CD4-positive, alpha-beta T cell treated with Interleukin-17A for 1 hour (primary cell): ENCODE measurements around the gene HJURP.

Experiments used
- DNase-seq: peaks from one replicate; pipeline ENCODE4 v3.0.0-alpha.2; 2020

The HJURP gene

DNA sequence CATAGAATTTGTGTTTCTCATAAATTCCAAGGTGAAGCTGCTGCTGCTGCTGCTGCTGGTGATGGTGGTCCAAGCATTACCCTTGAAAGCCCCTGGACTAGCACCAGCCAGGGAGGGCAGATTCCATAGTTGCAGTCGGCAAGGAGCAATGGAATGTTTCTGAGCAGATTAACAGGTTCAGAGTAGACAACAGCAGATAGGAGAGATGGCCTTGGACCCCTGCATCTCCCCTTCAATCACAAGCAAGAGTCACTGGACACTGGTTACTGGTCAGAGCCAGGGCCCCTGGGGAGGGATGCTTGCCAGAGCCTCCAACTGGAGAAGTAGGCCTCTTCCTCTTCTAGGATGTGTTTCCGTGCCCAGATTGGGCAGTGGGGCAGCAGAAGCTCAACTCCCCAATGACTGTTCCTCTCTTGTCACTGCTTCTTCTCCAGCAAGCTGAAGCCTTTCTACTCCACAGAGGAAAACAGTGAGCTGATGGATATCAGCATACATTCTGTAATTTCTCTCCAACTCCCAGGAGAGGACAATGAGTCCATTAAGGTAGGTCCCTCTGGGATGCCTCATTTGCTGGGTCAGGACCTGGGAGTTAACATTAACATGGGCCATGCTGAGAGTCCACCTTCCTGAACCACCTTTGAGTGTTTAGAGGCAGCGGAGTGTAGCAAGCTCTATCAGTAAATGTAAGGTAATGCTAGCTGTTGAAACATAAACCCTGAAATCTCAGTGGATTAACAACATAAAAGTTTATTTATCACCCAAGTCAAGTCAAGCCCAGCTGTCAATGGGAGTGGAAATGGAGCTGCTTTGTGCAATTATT is 40.9 kb downstream of the HJURP start:
- DNase-seq, result no peak

DNA sequence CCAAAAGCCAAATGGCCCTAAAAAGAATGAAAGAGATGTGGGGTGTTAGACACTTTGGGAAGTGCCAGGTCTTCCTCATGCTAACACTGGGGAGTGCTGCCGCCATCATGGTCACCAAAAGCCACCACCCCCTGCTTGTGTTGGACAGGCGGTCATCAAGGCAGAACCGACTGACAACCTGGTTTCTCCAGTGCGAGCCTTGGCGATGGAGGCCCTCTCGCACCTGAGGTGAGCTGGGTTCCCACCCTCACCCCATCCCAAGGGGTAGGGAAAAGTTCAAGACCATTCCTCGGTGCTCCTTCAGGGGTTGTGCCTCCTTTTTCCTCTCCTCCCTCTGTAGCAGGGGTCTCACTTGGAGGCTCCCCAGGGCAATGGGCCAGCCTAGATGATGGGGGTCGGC is 42.6 kb downstream of the HJURP start:
- no peak for DNase-seq

DNA sequence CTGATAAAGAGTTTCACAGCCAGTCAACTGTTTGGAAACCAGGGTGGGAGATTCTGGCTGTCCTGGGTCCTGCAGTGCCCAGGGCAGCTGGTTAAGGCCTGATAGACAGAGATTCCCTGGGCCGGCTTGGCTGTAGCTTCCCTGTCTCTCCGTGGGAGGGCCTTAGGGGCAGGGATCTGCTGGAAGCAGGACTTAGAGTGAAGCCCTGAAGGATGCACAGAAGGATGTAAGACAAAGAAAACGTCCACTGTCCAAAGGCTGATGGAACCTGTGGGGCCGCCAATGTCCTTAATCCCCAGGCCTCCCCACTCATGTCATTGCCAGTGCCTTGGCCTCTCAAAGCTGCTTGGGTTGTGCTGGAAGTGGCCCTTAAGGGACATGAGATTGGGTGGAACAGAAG is 43.2 kb downstream of the HJURP start:
- DNase-seq, result no peak

DNA sequence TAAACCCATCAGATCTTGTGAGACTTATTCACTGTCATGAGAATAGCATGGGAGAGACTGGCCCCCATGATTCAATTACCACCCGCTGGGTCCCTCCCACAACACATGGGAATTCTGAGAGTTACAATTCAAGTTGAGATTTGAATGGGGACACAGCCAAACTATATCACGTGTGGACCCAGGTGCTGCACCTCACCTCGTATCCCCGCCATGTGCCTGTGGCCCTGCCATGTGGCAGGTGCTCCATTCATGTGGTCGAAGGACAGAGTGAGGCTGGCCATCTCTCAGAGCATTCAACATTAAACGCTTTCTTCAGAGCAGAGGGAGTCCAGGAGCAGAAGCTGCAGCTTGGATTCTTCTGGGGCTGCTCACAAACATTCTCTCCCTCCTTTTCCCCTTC is 44.0 kb downstream of the HJURP start:
- no peak for DNase-seq

DNA sequence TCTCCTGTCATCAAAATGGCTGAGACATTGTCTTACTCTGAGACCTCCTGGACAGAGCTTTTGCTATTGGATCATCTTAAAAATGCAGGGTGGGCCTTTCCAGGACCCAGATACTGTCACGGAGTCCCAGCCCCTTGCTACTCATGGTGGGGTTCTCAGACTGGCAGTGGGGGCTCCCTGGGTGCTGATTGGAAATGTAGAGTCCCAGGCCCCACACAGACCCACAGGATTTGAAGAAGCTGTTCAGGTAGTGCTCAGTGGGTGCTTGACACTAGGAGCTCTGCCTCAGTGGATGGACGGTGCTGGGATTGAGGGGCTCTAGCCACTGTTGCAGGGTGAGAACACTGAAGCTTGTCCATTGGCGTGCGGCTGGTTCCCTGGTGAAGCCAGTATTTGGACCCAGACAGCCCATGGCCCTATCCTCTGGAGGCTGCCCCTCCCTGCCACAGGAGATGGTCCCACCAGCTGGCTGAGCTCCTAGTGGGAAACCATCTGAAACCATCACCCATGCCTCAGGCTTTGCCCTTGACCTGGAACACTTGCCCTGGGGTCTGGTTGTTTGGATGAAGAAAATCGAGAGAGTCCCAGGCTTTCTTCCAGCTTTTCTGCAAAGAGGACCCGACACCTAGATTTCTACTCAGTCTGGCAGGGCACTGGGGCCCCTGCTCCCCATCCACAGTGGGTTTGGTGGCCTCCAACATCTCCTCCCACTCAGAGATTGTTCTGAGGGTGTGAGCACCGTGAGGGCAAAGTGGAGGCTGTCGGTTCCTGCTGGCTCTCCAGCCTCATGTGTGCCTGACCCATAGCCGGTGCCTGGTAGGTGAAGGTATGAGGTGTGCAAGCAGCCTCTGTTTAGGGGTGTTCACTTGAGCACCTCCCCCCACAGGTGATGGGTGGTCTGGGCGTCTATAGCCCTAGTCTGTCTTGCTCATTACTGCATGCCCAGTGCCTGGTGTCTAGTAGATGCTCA is 46.1 kb downstream of the HJURP start:
- no peak for DNase-seq

DNA sequence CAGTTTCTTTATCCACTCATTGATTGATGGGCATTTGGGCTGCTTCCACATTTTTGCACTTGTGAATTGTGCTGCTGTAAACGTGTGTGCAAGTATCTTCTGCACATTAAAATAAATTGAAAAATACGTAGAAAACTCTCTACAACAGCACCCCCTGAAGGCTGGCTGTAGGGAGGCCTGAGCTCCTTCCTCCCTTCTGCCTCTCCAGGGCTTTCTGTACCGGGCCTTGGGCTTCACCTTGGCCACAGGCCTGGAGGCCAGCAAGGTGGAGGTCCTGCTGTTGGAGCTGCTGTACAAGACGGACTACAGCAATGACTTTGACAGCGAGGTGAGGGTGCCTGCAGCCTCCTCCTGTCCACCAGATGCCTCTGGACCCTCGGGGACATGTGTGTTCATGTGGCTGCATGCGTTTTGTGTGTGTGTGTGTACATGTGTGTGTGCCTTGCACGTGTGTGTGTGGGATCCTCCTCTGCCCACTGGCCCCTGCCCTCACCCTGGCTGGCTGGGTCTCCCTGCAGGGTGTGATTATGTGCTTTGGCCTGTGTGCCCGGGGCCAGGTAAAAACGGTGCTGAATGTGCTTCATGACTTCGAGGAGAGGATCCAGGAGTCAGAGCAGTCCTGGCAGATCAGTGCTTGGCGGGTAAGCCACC is 47.0 kb downstream of the HJURP start:
- DNase-seq, result no peak

DNA sequence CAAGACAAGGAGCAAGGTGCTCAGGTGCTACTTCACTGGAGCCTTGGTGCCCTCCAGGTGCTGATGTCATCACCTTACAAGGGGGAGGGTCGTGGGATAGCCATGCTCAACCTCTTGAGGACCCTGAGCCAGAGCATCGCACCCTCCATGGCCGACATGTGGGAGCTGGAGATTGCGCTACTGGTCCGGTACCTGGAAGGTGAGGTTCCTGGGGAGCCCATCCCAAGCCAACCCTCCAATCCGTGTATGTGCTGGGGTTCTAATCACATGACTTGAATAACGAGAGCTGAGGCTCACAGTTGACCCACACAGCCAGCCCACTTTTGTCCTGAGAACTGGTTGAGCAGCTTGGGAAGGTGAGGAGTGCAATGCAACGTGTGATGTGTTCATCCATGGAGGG is 50.3 kb downstream of the HJURP start:
- no peak for DNase-seq

DNA sequence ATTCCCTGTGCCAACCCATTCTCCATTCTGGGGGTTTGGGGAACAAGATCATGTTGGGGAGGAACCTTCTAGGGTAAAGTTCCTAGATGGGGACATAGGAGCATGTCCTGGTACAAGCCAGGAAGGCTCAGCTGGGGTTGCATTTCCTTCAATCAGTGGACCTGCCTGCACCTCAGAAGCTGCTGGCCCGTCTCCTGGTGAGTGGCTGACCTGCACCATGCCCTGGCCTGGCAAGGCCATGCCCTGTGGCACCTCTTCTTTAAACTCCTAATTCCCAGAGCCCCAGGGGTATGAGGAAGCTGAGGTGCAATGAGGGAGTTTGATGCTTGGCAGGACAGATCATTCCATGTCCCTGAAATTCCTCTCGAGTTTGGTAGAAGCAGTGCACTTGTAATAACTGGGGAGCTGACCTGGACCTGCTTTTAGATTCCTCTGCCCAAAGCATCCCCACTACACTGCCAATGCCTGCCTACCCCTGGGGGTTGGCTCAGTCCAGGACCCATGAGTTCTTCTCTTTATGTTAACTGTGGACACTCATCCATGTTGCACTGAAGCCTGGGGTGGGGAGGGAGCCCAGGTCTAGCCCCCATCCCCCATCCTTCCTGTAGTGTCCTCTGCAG is 50.9 kb downstream of the HJURP start:
- no peak for DNase-seq

DNA sequence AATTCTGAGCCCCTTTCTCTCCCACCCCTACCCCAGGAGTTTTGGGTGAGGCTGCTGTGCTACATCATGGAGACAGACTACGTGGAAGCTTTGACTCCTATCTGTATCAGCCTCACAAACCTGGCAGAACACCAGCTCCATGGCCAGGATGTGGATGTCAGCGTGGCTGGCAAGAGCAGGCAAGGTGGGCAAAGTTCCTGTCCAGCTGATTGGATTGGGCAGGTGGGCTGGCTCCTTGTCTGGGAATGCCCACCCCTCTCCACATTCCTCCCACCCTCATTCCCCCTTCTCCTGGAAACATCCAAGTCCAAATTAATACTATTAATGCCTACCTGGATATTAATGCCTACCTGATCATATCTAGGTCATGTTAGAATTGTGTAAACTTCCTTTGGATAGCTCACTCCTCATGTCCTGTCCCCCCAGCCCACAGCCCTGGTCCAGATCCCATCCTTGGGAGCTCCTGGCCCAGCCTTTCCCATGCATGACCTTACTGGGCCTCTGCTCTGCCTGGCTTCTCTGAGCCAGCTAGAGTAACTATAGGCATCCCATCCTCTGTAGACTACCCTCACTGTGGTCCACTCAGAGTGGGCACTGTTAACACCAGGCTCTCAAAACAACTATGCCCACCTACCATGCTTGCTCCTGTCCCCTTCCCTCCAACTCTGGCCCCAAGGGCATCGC is 52.1 kb downstream of the HJURP start:
- DNase-seq, result no peak

DNA sequence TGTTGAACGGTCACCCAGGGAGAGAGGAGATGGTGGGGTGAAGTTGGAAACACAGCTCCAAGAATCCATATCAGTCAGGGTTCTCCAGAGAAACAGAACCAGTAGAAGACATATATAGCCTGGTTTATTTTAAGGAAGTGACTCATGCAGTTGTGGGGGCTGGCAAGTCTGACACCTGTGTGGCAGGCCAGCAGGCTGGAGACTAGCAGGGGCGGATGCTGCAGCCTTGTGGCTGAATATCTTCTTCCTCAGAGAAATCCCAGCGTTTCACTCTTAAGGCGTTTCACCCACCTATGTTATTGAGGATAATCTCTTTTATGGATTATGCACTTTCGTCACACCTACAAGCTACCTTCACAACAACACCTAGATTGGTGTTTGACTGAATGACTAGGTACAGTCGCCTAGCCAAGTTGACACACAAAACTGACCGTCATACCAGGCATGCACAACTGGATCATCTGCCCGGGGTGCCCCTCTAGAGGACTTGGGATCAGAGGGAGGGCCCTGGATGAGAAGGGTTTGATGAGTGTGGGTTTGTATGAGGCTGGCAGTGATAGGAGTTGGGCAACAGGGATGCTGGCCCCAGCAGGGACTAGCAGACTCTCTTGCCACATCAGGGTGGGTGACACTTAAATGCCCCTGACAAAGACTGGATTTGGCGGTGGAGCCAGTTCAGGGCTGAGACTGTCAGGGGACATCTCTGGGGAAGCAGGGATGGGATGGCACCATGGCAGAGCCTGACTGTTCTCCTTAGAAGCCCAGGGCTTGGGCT is 52.8 kb downstream of the HJURP start:
- DNase-seq, result no peak

DNA sequence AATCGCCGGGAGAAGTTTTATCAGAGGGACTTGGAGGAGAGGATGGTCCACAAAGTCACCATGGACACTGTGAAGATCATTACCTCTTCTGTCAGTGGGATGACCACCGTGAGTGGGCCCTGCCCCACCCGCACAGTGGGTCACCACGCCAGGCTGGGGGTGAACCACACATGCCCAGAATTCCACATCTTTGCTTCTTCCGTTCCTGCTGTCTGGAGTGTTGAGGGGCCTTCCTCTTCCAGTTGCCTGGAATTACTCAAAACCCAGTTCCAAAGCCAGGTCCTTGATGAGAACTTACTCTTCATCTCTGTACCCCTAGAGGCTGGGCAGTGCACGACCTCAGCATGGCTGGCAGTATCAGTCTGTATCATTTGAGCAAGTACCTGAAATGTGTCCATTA is 54.1 kb downstream of the HJURP start:
- DNase-seq, result no peak

DNA sequence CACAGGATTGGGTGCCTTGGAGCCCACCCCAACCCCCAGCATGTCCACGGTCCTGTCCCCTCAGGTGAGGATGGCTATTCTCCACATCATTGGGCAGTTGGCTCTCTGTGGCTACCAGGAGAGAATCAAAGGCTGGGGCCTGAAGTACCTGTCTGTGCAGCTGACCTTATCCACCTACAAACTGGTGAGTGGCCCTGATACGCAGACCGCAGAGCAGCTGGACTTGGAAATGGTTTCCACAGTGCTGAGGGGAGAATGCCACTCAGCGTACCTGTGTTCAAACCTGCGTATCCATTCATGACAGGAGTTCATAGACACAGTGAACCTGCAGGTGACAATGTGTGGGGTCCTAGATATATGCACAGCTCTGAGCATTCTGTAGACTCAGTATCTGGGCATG is 54.6 kb downstream of the HJURP start:
- DNase-seq, result no peak

DNA sequence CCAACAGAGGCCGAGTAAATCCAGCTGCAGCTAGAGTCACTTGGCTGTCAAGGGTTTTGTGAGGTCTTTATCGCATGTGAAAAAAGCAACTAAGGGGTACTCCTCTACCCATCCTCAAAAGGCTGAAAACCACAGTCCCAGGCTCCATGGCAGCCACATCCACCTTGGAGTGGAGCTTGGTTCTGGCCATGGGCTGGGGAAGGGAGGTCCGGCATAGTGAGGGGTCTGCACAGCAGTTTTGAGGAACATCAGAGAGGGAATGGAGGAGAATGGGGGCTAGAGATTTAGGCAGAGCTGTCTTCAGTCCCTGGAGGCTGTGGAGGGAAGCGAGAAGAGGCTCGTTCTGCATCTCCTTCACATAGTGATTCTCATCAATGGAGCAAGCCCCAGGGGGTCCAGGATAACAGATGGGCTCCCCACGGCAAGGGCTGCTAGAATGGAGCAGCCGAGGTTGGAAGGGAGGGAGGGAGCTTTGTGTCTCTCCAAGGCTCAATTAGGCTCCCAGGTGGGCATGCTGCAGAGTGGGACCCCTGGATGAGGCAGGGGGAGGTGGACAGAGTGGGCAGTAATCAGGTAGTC is 55.2 kb downstream of the HJURP start:
- DNase-seq, result no peak

DNA sequence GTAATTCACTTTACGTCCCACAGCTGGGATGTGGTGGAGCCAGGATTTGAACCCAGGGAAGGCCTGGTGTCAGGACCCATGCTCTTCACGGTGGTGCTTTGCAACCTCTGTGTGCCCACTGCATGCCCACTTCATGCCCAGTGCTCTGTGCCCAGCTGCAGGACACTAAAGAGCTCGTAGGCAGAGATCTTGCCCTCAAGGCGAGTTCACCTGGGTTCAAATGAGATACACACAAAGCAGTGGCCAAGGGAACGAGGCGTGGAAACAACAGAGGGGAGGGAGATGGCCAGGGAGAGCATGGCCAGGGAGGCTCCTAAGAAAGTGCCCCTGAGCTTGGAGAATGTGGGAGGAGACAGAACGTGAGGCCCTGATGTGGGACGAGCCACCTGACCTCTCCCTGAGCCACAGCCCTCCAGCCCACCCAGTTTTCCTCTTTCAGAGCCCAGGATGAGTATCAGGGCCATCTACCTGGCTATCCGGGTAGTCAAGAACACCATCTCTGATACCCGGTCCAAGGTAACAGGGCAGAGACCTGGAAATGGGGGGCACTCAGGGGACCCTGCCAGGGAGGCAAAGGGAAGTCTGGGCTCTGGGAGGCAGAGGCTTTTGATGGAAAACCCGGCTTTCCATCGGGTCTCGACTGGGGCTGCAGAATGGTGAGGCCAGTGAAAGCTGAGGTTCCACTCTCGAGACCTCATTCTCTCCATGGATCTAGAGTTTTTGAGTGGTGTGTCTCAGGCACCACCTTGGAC is 55.8 kb downstream of the HJURP start:
- DNase-seq, result no peak

DNA sequence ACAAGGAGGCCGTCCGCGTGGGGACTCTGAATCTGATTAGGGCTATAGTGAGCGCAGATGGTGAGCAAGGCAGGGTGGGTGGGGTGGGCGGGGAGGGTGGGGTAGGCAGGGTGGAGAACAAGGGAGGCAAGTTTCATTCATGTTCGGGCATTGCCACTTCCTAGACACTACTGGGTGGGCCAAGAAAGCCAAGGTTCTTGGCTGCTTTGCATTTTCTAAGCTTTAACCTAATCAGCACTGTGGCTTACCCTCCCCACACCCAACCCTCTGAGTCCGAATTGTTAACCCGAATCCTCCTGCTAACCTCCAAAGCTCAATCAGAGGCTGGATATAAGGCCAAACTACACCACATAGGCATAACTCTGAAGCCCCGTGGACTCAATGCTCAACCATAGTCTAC is 58.1 kb downstream of the HJURP start:
- no peak for DNase-seq

DNA sequence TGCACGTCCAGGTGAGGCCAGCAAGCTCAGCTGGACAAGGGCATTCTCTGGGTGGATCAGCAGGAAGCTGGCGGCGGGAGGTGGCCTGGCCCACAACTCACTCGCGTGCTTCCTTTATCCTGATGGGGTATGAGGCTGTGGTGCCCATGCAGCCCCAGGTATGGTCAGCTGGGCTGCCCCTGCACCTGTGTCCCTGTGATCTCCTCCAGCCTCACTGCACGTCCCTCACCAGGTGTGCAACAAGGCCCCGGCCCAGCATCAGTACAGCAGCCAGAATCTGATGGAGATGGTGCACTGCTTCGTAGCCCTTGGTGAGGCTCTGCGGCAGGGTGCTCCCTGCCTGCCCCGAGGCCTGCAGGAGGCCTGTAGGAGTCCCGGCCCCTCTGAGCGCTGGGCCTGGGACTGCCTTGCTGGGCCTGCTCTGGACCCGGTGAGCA is 58.6 kb downstream of the HJURP start:
- no peak for DNase-seq

DNA sequence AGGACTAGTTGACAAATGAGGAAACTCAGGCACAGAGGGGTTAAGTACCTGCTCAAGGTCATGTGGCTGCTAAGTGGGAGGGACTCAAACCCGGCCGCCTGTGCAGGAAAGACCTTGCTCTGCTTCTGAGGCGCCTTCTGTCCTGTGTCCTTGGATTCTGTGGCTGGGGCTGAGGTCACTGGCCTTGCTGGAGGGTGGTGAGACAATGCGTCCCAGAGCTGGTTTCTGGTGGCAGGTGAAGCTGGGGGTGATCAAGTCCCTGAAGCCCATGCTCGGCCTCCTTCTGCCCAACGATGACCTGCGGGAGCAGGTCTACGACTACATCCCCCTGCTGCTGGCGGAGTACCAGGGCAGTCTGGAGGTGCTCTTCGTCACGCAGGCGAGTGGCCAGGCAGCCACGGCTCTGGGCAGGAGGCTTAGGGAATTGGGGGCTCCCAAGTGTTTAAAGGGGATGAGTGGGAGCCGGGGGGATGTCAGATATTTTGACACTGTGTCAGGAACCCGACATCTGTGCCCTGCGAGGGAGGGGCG is 60.1 kb downstream of the HJURP start:
- no peak for DNase-seq

DNA sequence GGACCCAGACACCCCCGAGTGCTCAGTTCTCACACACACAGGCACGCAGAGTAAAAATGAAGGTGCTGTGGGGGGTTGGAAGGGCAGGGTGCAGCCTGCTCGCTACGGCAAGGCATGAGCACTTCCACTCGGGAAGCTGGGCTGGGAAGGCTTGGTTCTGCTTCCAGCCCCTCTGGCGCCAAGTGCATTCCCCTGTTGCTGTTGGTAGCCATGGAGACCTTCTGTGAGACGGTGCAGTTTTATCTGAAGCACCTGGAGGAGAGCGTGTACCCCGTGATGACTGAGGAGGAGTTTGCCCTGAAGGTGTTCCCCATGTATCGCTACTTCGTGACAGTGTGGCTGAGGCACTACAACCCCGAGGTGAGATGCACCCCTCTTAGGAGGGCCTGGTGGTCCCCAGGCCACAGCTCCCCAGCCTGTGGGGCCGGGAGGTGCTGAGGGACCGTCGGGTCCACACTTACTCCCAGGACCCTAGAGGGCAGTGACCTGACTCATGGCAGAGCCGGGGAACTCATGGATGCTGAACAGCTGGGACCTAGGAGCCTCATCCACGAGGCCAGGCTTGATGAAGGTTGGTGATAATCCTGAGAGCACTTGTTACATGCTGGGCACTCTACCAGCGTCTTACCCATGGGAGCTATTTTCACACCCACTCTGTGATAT is 60.7 kb downstream of the HJURP start:
- DNase-seq, result no peak

DNA sequence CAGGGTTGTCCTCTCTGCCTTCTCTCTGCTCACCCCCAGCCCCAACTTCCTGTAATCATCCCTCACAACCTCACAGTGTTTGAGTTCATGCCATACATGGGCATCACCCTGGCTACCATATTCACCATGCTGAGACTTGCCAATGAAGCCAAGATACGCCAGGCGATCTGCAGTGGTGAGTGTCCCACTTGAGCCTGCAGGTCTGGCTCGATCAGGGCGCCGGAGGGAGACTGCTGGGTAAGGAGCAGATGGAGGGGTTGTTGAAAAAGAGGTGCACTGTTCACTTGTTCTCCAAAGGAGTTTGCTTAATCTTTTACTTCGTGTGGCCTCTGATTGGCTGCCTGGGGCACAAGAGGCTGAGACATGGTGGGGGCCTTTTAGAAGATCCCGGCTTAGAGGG is 61.6 kb downstream of the HJURP start:
- DNase-seq, result no peak

DNA sequence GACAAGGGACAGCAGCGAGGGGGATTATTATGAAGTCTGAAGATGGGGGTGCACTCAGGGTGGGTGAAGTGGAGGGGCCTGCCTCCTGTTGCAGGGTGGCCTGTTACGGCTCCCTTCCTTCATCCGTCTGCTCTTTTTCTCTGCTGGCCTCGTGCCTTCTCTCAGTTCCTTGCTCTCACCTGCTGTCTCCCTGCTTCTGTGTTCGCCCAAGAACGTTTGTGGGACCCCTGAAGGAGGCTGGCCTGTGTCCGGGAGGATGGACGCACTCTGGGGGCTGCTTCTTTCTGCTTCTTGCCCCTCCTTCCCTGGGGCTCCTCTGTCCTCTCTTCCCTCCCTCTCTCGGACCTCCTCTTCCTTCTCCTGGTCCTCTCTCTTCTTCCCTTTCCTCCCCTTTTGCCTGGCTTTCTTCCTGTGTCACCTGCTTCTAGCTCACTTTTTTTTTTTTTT is 62.4 kb downstream of the HJURP start:
- no peak for DNase-seq
